ENCODE data around the gene ZMIZ1.

DNA sequence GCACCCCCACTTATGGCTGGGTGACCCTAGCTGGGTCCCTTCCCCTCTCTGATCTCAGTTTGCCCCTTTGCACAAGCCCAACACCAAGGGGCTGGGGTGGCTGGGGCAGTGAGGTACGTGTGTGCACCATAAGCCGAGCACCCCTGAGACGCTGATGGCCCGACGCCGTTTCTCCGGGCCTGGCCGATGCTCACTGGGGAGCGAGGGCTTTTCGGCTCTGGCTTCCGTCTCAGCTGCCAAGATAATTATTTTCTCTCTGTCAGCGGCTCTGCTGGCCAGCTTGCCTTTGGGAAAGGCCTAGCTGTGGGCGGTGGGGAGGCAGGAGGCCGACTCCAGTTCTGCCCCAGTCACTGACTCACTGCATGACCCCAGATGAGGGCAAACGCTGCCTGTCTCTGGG lies 91.0 kb downstream of the ZMIZ1 start:
- TF ChIP-seq YY1 (IDR thresholded peaks at IDR 0.05; ENCODE audit: insufficient read depth, insufficient read length) (no peak), ZNF274 (IDR thresholded peaks at IDR 0.05; ENCODE audit: low read depth, low read length) (no peak)

All from NT2/D1 (cell line).